Measurements from ENCODE around the gene INSR. TPM values are rescaled to one million over a fixed set of nuclear protein-coding genes. Genes with fewer than 3 reads are reported as not detected.
A peak's percentile ranks its signal among the peaks of the same experiment; 100 is the strongest.

The INSR gene
- total and polyA plus RNA-seq, 10 of the 15 experiments (the other 5 are each of a cell fraction or from before 2014, with no cell fraction given), result 4.2 to 34.9 (median 13.6) TPM

GRCh38 chr19:7340959-7341837 is 47.0 kb upstream of the INSR start (continued):
- TF ChIP-seq, protein P1, sequence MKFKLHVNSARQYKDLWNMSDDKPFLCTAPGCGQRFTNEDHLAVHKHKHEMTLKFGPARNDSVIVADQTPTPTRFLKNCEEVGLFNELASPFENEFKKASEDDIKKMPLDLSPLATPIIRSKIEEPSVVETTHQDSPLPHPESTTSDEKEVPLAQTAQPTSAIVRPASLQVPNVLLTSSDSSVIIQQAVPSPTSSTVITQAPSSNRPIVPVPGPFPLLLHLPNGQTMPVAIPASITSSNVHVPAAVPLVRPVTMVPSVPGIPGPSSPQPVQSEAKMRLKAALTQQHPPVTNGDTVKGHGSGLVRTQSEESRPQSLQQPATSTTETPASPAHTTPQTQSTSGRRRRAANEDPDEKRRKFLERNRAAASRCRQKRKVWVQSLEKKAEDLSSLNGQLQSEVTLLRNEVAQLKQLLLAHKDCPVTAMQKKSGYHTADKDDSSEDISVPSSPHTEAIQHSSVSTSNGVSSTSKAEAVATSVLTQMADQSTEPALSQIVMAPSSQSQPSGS (IDR thresholded peaks at IDR 0.05; ENCODE audit: low read length), result no peak
- peak; percentile 92 to 94 for TF ChIP-seq IKZF2 (IDR thresholded peaks at IDR 0.05)
- TF ChIP-seq CEBPB (IDR thresholded peaks at IDR 0.05; ENCODE audit: borderline replicate concordance in 1 of 2, low read depth in 2 of 2, low read length in 2 of 2), result no peak
- no peak for TF ChIP-seq YBX1 (IDR thresholded peaks at IDR 0.05)
- TF ChIP-seq EED (IDR thresholded peaks at IDR 0.05; ENCODE audit: low read depth), result peak; percentile 83
- TF ChIP-seq FOXM1 (IDR thresholded peaks at IDR 0.05; ENCODE audit: low read depth, low read length), result peak; percentile 73; the same call in 1 of the 2 replicates
- no peak for TF ChIP-seq SIN3A (IDR thresholded peaks at IDR 0.05; ENCODE audit: low read depth, low read length)
- TF ChIP-seq IKZF1 (conservative IDR thresholded peaks at IDR 0.05), result peak; percentile 92
- TF ChIP-seq, protein P2, sequence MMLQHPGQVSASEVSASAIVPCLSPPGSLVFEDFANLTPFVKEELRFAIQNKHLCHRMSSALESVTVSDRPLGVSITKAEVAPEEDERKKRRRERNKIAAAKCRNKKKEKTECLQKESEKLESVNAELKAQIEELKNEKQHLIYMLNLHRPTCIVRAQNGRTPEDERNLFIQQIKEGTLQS (IDR thresholded peaks at IDR 0.05; ENCODE audit: borderline replicate concordance, extremely low read depth, low read depth, low read length), result no peak
- 0 out of 2 replicates have a peak, but pooled peaks have one; percentile 53 for TF ChIP-seq ZNF207 (IDR thresholded peaks at IDR 0.05; ENCODE audit: borderline replicate concordance)
- no peak for TF ChIP-seq ZBTB11 (CRISPR knock-in tag; IDR thresholded peaks at IDR 0.05)
- TF ChIP-seq MLLT1 (IDR thresholded peaks at IDR 0.05), result peak; percentile 83
- no peak for TF ChIP-seq NFXL1 (IDR thresholded peaks at IDR 0.05; ENCODE audit: borderline replicate concordance)
- no peak for TF ChIP-seq SIX5 (IDR thresholded peaks at IDR 0.05; ENCODE audit: low read depth, low read length, severe bottlenecking)
- 0 out of 3 replicates have a peak, but pooled peaks have one; percentile 49 for TF ChIP-seq POU2F2 (IDR thresholded peaks at IDR 0.05; ENCODE audit: borderline replicate concordance, low read depth, low read length)
- no peak for TF ChIP-seq NR2C1 (IDR thresholded peaks at IDR 0.05)
- TF ChIP-seq, protein P3, sequence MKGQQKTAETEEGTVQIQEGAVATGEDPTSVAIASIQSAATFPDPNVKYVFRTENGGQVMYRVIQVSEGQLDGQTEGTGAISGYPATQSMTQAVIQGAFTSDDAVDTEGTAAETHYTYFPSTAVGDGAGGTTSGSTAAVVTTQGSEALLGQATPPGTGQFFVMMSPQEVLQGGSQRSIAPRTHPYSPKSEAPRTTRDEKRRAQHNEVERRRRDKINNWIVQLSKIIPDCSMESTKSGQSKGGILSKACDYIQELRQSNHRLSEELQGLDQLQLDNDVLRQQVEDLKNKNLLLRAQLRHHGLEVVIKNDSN (IDR thresholded peaks at IDR 0.05; ENCODE audit: borderline replicate concordance, extremely low read length, insufficient read depth, low read depth, low read length), result no peak
- 0 out of 2 replicates have a peak, but pooled peaks have one; percentile 11 for TF ChIP-seq BCL11A (IDR thresholded peaks at IDR 0.05; ENCODE audit: low read depth, low read length)
- peak; percentile 92 for TF ChIP-seq ZNF384 (IDR thresholded peaks at IDR 0.05; ENCODE audit: borderline replicate concordance, low read depth, low read length)
- no peak for TF ChIP-seq GABPA (IDR thresholded peaks at IDR 0.05; ENCODE audit: low read depth)
- peak; percentile 67; the same call in 1 of the 2 replicates for TF ChIP-seq RB1 (IDR thresholded peaks at IDR 0.05; ENCODE audit: borderline replicate concordance)

Data from GM12878 (cell line).